NCI-H748 treated with DMSO at 0.1 percent for 48 hours (cell line): ENCODE data around the gene CDC14B.

Experiments used
- DNase-seq: peaks from one replicate; lab custom pipeline; 2025; lab: John Stamatoyannopoulos, UW

CDC14B gene

GRCh38 chr9:96484521-96484931 lies 135.1 kb downstream of the CDC14B start:
- no peak for DNase-seq

- no peak for DNase-seq
Observed at GRCh38 chr9:96483733-96484390, 135.8 kb downstream of the CDC14B start.

- DNase-seq: no peak
Observed at GRCh38 chr9:96483197-96483596, 136.4 kb downstream of the CDC14B start.

GRCh38 chr9:96482476-96482875 lies 137.2 kb downstream of the CDC14B start:
- no peak for DNase-seq

- no peak for DNase-seq
Observed at GRCh38 chr9:96480736-96481135, 138.9 kb downstream of the CDC14B start.

GRCh38 chr9:96478829-96479371 lies 140.7 kb downstream of the CDC14B start:
- no peak for DNase-seq

- DNase-seq: no peak
Observed at GRCh38 chr9:96476591-96476990, 143.1 kb downstream of the CDC14B start.

- no peak for DNase-seq
Observed at GRCh38 chr9:96476013-96476412, 143.6 kb downstream of the CDC14B start.

GRCh38 chr9:96467784-96468183 lies 151.9 kb downstream of the CDC14B start:
- DNase-seq: no peak

GRCh38 chr9:96464426-96464825 lies 155.2 kb downstream of the CDC14B start:
- DNase-seq: no peak

- DNase-seq: no peak
Observed at GRCh38 chr9:96462541-96462940, 157.1 kb downstream of the CDC14B start.

- DNase-seq: no peak
Observed at GRCh38 chr9:96461336-96461735, 158.3 kb downstream of the CDC14B start.

- DNase-seq: no peak
Observed at GRCh38 chr9:96460882-96461281, 158.8 kb downstream of the CDC14B start.

GRCh38 chr9:96460470-96460869 lies 159.2 kb downstream of the CDC14B start:
- no peak for DNase-seq

- no peak for DNase-seq
Observed at GRCh38 chr9:96459268-96460007, 160.2 kb downstream of the CDC14B start.

- no peak for DNase-seq
Observed at GRCh38 chr9:96458226-96458625, 161.4 kb downstream of the CDC14B start.

GRCh38 chr9:96457266-96457665 lies 162.4 kb downstream of the CDC14B start:
- no peak for DNase-seq

GRCh38 chr9:96453625-96454024 lies 166.0 kb downstream of the CDC14B start:
- no peak for DNase-seq

GRCh38 chr9:96450613-96451528 lies 168.8 kb downstream of the CDC14B start:
- DNase-seq: peak; percentile 50
